Measurements from ENCODE around the gene IL17RE.
A peak's percentile ranks its signal among the peaks of the same experiment; 100 is the strongest.

The IL17RE gene

DNA sequence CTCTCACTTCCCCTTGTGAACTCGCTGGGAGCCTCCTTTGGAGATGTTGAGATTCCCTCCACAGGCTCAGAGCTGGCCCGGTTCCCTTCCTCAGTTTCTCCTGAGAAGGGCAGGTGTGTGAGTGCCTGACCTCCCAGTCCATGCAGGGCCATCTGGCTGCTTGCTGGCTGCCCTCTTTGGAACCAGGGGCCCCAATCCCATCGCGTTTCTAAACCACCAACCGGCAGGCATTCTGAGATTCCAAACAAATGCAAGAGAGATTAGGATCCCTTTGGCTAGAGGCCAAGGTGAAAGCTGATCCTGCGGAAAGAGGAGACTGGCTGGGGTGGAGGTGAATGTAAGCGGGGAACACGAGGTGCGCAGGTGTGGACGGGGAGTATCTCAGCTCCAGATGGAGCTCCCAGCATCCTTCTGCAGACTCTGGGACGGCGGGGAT lies 52.4 kb downstream of the IL17RE start:
- Histone ChIP-seq H3K36me3 (no peaks in the 10 kb centered on the region), H3K9me3 (no peaks in the 10 kb centered on the region), H3K4me3 (ENCODE audit: low read depth, low read length) (no peak overlapping the region), H3K4me1 (peaks cover 4% of the 10 kb centered on the region; the same call in 1 of the 2 replicates), H3K27me3 (no peaks in the 10 kb centered on the region)
- DNase-seq, result peak; percentile 24
- no peak for TF ChIP-seq CTCF (IDR thresholded peaks at IDR 0.05; ENCODE audit: low read depth, low read length)

DNA sequence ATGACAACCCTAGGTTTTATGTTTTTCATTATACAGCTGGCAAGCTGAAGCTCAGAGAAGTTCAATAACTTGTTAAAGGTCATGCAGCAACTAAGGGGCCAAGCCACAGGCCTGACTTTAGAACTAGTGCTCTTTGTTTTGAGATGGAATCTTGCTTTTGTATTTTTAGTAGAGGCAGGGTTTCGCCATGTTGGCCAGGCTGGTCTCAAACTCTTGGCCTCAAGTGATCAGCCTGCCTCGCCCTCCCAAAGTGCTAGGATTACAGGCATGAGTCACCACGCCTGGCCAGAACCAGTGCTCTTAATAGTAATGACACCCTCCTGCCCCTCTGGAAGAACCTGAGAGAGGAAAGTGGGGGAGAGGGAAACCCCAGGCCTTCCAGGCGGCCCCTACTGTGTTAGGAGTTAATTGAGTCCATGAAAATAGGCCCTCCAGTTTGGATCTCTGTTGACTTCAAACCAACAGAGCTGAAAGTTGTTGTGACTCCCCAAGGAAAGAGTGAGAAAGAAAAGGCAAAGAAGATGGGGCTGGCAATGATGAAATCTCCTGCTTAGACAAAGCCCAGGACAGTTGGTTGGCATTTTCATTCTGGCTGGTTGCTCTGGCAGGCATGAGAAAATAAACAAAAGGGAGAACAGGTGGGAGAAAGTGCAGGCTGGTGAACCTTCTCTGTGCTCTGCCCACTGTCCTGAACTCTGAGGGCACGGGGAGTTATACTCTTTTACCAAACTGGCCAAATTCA lies 53.1 kb downstream of the IL17RE start:
- Histone ChIP-seq H3K4me3 (ENCODE audit: low read depth, low read length) (no peak overlapping the region), H3K27me3 (no peaks in the 10 kb centered on the region), H3K9me3 (no peaks in the 10 kb centered on the region), H3K4me1 (peaks cover 4% of the 10 kb centered on the region; the same call in 1 of the 2 replicates), H3K36me3 (no peaks in the 10 kb centered on the region)
- no peak for DNase-seq
- no peak for TF ChIP-seq CTCF (IDR thresholded peaks at IDR 0.05; ENCODE audit: low read depth, low read length)

GRCh38 chr3:9957214-9957613 lies 54.6 kb downstream of the IL17RE start:
- no peak for DNase-seq
- H3K27me3 ChIP-seq, result no peaks in the 10 kb centered on the region
- H3K9me3 ChIP-seq, result no peaks in the 10 kb centered on the region
- TF ChIP-seq CTCF (IDR thresholded peaks at IDR 0.05; ENCODE audit: low read depth, low read length), result no peak
- H3K36me3 ChIP-seq, result no peaks in the 10 kb centered on the region
- H3K4me1 ChIP-seq, result peaks cover 4% of the 10 kb centered on the region; the same call in 1 of the 2 replicates
- H3K4me3 ChIP-seq (ENCODE audit: low read depth, low read length), result no peak overlapping the region

- Histone ChIP-seq H3K27me3 (no peaks in the 10 kb centered on the region), H3K9me3 (no peaks in the 10 kb centered on the region), H3K4me1 (no peaks in the 10 kb centered on the region), H3K36me3 (no peaks in the 10 kb centered on the region), H3K4me3 (ENCODE audit: low read depth, low read length) (no peak overlapping the region)
- no peak for DNase-seq
- no peak for TF ChIP-seq CTCF (IDR thresholded peaks at IDR 0.05; ENCODE audit: low read depth, low read length)
Measured at GRCh38 chr3:9965200-9965875, 62.7 kb downstream of the IL17RE start.
